HS-5 (cell line): ENCODE measurements around the gene SLC49A3.

ENCODE experiments used
- DNase-seq: peaks from one replicate; pipeline ENCODE4 v3.0.0-alpha.2; 2012; ENCODE audit warnings: low read depth

Gene SLC49A3

GRCh38 chr4:665751-666435 is 23.1 kb downstream of the SLC49A3 start:
- no peak for DNase-seq

GRCh38 chr4:665381-665750 is 23.6 kb downstream of the SLC49A3 start:
- no peak for DNase-seq

- no peak for DNase-seq
Measured at GRCh38 chr4:664713-665231, 24.2 kb downstream of the SLC49A3 start.

GRCh38 chr4:663438-664428 is 25.2 kb downstream of the SLC49A3 start:
- DNase-seq: no peak

GRCh38 chr4:663046-663437 is 25.9 kb downstream of the SLC49A3 start:
- DNase-seq: no peak

GRCh38 chr4:661881-662761 is 26.8 kb downstream of the SLC49A3 start:
- no peak for DNase-seq

GRCh38 chr4:661231-661630 is 27.7 kb downstream of the SLC49A3 start:
- DNase-seq: no peak

GRCh38 chr4:660401-660800 is 28.6 kb downstream of the SLC49A3 start:
- no peak for DNase-seq

GRCh38 chr4:659851-660250 is 29.1 kb downstream of the SLC49A3 start:
- DNase-seq: no peak

- no peak for DNase-seq
Measured at GRCh38 chr4:658681-659667, 30.0 kb downstream of the SLC49A3 start.

- DNase-seq: no peak
Measured at GRCh38 chr4:657834-658667, 30.9 kb downstream of the SLC49A3 start.

GRCh38 chr4:657338-657833 is 31.6 kb downstream of the SLC49A3 start:
- no peak for DNase-seq

GRCh38 chr4:656436-657337 is 32.3 kb downstream of the SLC49A3 start:
- no peak for DNase-seq

- no peak for DNase-seq
Measured at GRCh38 chr4:655464-656151, 33.3 kb downstream of the SLC49A3 start.

GRCh38 chr4:654871-655463 is 34.0 kb downstream of the SLC49A3 start:
- no peak for DNase-seq

- no peak for DNase-seq
Measured at GRCh38 chr4:654503-654845, 34.5 kb downstream of the SLC49A3 start.

- DNase-seq: no peak
Measured at GRCh38 chr4:653831-654502, 35.0 kb downstream of the SLC49A3 start.
